ENCODE measurements around the gene KCNK17.

GRCh38 chr6:39292637-39293036, 21.6 kb downstream of the KCNK17 start:
- TF ChIP-seq CTCF (IDR thresholded peaks at IDR 0.05) (no peak), POLR2A (IDR thresholded peaks at IDR 0.05) (no peak)
